GM18505 (cell line): Measurements from ENCODE around the gene LRRC49.

ENCODE experiments used
- ATAC-seq: cut with Tn5 transposase; IDR thresholded peaks from one replicate; pipeline ENCODE4 v1.9.1; 2021; ENCODE audit not compliant: unreplicated experiment
- POLR2A ChIP-seq: IDR thresholded peaks from 4 replicates; pipeline ENCODE4 v1.6.1; 2011; ENCODE audit warnings: borderline replicate concordance; ENCODE audit not compliant: insufficient read depth, insufficient read length; ENCODE audit errors: extremely low read depth

The LRRC49 gene

GRCh38 chr15:71094137-71094536 lies 201.5 kb downstream of the LRRC49 start:
- no peak for TF ChIP-seq POLR2A
- ATAC-seq: no peak

DNA sequence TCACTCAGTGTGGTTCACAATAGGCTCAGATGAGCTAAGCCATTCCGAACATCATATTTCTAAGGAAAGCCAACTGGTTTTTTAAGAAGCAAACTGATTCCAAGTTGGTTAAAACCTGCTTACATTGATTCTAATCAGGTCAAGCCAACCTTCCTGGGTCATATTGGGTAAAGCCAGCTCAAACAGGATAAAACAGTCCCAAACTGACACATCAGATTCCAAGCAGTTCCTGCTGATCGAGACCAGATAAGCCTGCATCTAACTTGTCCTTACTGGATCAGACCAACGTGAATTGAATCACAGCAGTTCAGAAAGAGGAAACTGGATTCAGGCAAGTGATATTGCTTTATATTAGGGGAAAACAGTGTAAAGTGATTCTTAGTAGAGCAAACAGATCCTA lies 204.1 kb downstream of the LRRC49 start:
- no peak for ATAC-seq
- no peak for TF ChIP-seq POLR2A

DNA sequence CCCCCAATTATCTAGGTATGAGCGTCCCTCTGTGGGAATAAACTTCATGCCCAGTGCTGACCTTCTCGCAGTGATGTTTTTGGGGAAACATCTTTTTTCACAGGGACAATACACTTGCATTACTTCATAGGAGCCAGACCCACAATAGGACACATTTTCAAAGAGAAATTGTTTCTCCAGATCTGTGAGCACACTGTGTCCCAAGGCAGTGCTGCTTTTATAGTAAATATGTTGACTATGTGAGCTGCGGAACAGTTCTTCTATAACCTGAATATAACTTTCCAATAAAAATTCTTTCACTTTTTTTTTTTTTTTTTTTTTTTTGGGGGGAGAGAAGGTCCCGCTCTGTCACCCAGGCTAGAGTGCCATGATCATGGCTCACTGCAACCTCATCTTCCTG lies 205.3 kb downstream of the LRRC49 start:
- TF ChIP-seq POLR2A: no peak
- no peak for ATAC-seq

- TF ChIP-seq POLR2A: no peak
- no peak for ATAC-seq
Measured at GRCh38 chr15:71098920-71099319, 206.3 kb downstream of the LRRC49 start.
